ENCODE data around the gene TMEM38B.

GRCh38 chr9:105822814-105823213 lies 128.5 kb downstream of the TMEM38B start:
- TF ChIP-seq TOX (CRISPR knock-in tag; IDR thresholded peaks at IDR 0.05; ENCODE audit: borderline replicate concordance) (no peak), ZFP30 (CRISPR knock-in tag; IDR thresholded peaks at IDR 0.05) (no peak), SNAI2 (CRISPR knock-in tag; IDR thresholded peaks at IDR 0.05) (no peak), ARNTL (CRISPR knock-in tag; IDR thresholded peaks at IDR 0.05; ENCODE audit: borderline replicate concordance, low read depth) (no peak)
